GM18907 (cell line): ENCODE measurements around the gene GOT1.

ENCODE experiments used
- ATAC-seq: cut with Tn5 transposase; IDR thresholded peaks from one replicate; pipeline ENCODE4 v1.9.1; 2021; ENCODE audit warnings: mild to moderate bottlenecking, moderate library complexity; ENCODE audit not compliant: unreplicated experiment

The GOT1 gene

DNA sequence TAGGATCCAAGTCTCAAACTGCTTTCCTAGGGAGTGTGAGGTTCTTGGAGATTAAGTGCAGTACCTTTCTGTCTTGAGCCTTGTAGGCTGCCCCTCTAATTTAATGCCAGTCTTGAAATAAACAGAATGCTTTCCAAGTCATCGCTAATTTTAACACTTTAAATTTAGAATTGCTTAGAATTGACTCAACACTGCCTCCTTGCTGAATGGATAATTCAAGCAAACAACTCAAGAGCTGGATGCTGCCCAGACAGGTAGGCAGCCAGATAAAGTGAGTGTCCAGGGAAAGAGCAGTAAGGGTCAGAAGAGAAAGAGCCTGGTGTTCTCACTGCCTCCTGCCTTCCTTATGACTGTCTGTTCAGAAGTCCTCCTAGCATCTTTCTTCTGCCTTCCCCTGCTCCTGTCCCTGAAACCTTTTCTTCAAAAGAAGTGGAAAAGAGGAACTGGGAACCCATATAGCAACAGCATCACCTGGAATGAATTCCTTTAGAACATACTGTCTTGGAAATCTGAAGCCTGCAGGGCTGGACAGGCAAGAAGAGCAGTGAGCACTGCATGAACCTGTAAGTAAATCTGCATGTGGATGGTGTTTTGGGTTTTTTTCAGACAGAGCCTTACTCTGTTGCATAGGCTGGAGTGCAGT, 3.1 kb upstream of the GOT1 start:
- ATAC-seq: no peak

DNA sequence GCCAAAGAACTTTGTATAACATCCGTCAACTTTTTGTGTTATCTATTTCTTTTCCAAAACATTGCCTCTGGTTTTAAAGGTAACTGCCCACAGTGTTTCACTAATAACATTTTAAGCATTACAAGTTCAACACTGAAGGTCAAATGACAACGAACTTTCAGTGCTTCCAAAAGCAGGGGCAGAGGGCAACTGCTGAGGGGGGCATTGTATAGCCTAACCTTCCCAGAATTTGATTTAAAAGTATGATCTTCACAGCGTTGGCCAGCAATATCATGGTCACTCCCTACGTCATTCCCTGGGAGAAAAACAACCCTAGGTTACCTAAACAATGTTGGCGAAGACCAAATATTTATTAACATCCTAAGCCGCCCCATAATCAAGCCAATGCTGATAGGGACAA, 2.5 kb upstream of the GOT1 start:
- ATAC-seq: no peak

DNA sequence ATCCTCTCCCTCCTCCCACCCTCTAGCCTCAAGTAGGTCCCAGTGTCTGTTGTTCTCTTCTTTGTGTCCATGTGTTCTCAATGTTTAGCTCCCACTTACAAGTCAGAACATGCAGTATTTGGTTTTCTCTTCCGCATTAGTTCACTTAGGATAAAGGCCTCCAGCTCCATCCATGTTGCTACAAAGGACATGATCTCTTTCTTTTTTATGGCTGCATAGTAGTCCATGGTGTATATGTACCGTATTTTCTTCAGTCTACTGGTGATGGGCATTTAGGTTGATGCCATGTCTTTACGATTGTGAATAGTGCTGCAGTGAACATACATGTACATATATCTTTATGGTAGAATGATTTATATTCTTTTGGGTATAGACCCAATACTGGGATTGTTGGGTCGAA, 1.6 kb upstream of the GOT1 start:
- no peak for ATAC-seq

DNA sequence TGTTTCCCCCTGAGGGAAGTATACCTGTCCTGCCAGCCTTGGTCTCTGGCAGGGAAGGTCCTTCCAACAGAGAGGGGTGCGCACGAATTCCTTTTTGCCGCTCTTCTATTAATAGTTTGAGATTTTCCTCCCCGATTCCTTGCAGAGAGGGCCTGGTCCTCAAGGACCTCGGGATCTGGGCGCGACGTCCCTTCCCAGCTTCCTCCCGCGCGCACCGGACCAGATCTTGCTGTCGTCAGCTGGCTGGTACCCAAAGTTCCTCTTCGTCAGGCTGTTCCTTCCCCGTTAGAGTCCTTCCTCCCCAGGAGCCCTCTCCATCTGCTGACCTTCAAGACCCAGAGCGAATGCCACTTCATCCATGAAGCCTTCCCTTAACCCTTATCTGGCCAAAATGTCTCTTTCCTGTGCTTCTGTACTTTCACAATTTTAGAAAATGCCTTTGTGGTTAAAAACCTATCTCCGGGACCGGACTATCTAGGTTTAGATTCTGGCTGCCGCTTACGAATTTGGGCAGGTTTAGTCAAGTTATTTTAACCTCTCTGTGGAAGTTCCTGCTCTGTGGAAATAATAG, 851 bp upstream of the GOT1 start:
- ATAC-seq: peak; percentile 16

DNA sequence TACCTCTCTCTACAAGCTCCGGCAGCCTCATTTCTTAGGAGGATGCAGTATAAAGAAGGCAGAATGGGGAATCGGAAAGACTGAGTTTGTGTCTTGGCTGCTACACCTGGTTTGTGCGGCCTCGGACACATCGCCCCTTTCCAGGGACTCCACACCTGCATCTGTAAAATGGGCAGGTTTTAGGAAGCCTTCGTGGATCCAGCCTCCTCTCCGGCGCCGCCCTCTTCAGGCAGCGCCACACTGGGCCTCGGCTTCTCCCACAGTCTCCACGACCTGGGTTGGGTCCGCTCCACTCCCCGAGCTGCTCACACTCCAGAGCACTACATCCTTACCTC, 341 bp downstream of the GOT1 start:
- ATAC-seq: peak; percentile 28

DNA sequence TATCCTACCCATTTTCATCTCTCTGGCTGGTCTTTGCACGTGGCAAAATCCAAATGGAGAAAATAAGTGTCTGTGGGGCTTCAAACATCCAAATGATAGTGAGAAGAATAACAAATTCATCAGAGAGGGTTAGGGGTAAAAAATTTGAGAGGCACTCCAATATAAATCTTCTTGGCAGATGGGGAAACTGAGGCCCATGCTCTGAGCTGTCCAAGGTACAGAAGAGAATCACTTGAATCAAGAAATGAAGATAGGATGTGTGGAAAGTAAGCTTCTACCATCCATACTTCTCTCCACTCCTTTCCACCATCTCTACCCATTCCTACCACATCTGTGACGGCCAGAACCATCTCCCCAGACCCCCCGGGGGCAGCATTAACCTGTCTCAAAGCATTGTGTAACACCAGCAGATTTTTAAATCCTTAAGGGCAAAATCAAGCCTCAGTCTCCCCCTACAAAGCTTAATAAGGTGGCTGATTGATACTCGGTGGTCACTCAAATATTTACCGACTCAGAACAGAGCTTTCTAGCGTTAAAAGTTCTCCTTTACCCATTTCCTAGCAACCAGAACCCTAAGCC, 818 bp downstream of the GOT1 start:
- no peak for ATAC-seq

DNA sequence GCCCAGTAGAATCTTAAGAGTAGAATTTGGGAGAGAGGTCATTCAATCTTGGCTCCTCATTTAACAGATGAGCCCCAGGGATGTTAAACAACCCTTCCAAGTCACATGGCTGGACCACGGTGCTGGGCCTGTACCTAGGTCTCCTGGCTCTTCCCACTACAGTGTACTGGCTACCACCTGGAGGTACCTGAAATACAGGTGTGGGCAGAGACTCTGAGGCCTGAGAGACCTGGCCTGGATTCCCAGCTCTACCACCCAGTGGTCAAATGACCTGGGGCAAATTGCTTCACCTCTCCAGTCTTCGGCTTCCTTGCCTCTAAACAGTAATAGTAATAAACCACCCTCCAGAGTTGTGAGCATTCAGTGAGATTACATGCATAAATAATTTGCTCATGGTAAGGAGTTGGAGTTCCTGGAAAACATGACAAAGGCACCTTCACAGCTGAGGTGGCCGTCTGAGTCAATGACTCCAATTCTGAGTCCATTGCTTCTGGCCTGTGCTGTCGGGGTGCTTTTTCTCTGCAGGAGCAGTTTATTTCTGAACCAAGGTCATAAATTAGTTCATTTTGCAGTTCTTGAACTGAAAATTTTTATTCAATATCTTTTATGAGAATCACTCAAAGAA, 2.7 kb downstream of the GOT1 start:
- ATAC-seq: no peak

DNA sequence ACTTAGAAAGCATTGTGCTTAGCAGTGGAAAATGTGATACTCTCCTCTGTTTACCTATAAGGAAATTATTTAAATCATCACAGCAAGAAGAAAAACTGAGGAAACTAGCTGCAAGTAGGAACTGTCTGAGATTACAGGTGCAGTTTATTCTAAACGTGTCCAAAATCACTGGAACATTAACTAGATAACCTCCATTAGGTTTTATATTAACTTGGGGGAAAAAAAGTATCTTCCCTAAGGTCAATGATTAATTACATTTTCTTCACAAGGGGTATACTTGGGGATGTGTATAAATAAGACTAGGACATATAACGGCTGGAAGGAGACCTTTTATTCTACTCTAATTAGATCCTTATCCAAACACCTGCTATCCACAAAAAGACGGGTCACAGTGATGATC, 3.7 kb downstream of the GOT1 start:
- ATAC-seq: no peak

DNA sequence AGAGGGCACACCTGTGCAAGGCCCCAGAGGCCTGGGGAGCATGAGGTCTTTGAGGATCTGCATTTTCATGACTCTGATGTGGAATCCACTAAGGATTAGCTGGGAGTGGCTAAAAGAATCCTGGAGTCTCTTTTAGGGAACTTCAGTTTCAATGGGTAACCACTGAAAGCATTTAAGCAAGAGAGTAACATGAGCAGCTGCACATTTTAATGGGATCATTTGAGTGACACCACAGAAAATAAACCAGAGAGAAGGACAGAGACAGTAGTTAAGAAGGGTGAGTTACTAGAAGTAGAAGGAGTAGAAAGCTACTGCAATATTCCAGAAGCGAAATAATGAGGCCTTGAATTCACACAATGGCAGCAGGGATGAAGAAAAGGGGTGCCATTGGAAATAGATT, 5.2 kb downstream of the GOT1 start:
- no peak for ATAC-seq

DNA sequence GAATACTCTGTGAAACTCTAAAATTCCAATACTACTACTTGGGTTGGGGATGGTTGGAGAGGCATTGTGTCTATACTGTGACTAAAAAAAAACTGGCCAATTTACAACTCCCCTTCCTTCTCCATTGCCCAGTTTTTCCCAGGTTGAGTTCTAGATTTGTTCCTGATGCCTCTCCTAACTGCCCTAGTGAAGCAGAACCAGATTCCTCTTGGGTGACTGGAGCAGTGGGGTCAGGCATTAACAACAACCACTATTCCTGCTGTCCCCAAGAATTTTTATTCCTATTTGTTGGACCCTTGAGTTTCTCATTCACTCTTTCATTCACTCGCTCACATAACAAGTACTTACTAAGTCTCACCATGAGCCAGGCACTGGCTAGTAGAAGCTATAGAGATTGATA, 5.8 kb downstream of the GOT1 start:
- ATAC-seq: no peak

DNA sequence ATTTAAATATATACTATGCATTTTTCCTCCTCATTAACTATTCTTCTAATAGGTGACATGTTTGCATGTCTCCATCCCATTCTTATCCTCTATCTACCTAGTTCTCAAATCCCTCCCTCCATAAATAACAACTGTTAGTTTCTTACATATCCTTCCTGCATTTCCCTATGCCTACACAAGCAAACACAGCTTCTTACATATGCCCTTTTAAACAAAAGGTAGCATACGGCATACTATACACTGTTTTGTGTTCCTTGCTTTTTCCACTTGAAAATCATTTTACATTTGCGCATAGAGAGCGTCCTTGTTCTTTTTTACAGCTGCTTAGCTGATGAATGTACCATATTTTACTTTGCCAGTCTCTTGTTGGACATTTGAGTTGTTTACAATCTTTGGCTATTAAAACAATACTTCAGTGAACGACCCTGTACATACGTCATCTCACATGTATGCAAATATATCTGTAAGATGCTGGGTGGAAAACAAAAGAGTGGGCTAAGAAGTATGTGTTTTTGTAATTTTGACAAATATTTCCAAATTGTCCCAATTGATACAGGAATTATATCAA, 7.8 kb downstream of the GOT1 start:
- ATAC-seq: no peak

DNA sequence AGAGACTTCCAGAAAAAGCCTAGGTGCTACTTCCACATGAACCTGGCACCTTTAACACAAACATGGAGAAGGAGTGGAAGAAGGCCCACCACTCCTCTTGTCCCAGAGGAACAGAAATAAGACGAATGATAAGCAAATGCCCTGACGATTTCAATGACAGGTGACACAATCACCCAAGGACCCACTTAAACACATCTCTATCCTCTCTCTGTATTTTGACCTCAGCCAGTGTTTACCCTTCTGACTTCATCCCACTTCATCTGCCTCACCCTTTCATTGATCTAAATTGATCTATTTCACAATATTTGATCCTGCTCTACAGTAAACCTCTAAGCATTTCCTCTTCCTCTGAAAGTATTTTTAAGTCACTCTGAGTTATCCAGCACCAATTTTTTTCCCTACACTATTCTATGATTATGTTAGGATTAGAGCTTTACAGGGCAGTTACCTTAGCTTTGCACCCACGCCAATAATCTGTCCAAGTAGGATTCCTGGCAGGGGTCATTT, 9.1 kb downstream of the GOT1 start:
- ATAC-seq: no peak

DNA sequence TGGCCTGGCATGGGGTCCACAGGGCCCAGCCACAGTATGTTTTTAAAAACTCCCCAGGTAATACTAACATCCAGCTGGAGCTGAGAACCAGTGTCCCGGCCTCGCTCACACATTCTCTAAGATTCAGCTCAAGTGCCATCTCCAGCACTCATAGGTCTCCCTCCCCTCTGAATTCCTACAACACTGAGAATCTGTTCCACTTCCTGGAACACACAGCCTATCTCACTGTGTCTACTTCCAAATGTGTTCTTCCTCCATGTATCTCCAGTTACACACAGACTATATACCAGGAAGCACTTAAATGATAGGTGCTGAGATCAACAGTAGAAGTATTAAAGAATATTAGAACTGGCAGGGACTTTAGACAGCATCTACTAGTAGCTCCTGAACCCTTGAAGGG, 10.7 kb downstream of the GOT1 start:
- no peak for ATAC-seq

DNA sequence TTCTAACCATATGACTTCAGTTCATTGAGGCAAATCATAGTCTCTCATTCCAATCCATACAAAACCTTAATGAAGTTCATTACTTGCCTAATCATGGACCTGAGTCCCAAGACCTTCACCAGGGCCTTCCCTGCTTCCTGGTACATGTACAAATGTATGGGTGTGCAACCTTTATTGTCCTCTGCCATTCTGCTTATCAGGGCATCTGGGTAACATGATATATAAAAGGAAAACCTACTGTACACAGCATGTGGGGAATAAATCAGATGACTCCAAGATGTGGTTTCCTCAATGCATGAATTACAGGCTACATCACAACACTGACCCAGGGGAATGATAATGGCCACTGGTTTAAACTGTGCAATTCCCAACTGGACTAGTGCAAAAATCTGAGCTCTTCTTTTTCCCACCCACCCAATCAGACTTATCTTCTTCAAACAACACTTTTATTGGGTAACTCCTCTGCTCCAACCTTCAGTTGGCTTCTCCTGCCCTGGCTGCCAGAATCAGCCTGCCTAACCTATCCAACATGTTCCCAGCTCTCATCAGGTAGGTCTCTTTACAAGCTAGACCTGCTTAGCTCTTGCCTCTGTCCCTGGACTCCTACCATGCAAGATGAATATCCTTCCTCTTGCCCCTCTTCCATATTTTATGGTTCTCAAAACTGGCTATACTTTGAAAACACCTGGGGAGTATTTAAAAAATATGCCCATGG, 11.4 kb downstream of the GOT1 start:
- ATAC-seq: no peak

DNA sequence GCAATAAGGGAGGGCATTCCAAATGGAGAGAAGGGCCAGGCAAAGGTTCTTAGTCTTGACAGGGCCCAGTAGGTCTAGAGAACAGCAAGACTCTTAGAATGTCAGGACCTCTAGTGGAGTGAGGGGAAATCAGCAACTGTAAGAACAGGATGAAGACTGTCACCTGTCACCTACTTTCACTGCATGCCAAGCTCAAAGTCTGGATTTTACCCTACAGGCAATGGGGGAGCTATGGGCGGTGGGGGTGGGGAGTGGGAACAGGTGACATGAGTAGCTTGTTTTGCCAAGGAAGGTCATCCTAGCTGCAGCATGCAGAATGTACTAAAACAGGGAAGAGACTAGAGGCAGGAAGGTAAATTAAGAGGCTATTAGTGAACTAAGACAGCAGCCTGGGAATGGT, 18.3 kb downstream of the GOT1 start:
- no peak for ATAC-seq

DNA sequence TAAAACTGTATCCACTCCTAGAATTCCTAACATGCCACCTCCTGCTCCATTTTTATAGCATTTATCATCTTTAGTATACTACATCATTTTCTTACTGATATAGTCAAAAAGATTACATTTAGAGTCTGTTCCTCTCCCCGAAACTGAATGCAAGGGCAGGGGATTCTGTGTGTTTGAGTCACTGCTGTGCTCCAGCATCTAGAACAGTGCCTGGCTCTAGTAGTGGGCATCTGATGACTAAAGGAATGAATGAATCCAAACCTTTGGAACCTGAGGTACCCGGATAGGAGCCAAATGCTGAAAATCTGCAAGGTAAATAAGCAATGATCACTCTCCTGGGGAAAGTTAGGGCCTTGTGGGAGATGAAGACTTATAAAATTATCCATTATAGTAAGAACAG, 18.9 kb downstream of the GOT1 start:
- no peak for ATAC-seq

DNA sequence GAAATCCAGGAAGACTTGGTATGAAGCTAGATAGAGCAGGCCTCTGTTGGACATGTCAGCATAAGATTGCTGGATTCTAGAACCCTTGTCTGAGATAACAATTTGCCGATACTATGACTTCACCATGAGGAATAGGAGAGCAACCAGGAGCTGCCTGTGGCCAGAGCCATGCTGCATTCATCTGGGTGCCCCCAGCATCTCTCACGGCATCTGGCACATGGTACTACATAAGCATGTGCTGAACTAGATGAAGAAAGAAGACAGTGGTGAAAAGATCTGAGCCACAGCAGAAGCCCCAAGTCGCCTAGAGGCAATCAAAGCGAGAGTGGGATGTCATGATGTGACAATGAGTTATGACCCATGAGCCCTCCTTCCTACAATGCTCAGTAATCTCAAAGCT, 19.5 kb downstream of the GOT1 start:
- no peak for ATAC-seq

DNA sequence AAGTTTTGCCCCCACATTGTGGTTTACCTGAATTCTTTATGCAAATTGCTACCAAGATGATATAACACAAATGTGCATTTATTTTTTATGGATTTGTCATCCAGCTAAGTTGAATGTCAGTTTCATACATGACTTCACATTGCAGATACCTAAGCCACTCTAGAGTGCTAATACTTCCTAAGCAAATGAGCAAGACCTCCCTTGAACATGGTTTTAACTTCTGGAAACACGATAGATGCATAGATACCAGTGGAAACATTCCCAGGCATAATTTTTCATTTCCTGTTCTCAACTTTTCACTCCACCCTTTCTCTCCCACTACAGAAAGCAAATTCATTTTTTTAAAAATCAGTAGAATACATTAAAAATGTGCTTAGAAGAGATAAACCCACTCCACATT, 20.3 kb downstream of the GOT1 start:
- no peak for ATAC-seq

DNA sequence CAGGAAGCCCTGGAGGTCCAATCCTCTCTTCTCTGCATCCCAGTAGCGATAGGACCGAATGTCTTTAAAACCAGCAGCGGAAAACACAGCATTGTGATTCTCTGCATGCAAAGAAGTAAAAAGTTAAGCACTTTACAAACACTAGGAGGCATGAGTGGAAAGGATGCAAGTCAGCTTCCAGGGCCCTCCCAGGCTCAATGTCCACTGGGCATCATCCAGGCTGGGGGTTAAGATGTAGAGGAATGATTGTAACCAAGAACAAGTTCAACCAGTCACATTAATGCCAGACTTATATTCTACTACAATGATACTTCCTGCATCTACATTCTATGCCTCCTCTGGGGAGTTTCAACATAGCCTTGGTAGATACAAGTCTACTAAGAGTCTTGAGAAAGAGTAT, 24.3 kb downstream of the GOT1 start:
- no peak for ATAC-seq

DNA sequence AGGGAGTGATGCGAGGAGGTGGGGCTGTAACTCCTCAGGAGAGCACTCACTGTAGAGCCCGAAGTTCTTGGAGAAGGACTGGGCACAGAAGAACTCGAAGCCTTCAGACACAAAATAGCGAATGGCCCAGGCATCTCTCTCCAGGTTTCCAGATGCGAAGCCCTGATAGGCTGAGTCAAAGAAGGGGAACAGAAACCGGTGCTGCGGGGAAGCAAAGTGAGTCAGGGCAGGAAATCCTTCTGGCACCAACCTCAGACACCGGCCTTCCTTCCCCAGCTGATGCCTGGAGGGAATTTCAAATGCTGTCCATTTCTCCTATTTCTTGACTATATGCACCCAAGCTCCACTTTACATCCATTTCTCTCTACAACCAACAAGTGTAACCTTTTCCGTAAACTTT, 26.8 kb downstream of the GOT1 start:
- ATAC-seq: no peak

DNA sequence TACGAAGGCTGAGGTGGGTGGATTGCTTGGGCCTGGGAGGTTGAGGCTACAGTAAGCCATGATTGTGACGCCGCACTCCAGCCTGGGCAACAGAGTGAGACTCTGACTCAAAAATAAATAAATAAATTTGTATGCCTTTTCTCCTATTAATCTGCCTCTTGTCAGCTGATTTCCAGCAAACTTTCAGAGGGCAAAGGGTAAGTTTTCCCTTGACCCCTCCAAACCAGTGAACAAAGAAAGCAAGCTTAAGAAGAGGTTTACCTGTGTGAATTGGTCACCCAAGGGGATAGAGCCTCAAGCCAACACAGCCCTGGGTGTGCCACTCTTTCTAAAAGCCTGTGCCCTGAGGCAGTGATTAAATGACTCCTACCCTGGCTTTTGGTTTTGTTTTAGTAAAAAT, 30.8 kb downstream of the GOT1 start:
- no peak for ATAC-seq
